Measurements from ENCODE around the gene KCNN2.

The KCNN2 gene

DNA sequence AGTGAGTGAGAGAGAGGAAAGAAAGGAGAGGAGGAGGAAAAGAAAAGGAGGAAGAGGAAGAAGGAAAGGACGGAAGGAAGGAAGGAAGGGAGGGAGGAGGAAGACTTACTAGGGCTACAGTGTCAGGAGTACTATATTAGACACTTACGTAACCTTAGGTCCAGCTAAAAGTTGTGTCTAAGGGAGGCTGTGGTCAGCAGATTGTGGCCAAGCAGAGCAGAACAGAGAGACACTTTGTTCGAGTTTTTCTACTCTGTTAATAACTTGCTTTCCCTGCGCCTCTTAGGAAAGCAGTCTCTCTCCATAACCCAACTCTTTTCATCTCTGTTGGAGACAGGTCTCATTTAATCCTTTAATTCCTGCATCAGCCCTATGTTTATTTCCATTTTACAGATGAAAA lies 138.9 kb downstream of the KCNN2 start:
- Mint-ChIP-seq H3K27ac (peak overlapping the region in 1 of 3 experiments; percentile 38), H3K9me3 (no peaks in the 10 kb centered on the region), H3K36me3 (ENCODE audit: low read depth) (no peaks in the 10 kb centered on the region), H3K27me3 (ENCODE audit: low read depth) (no peaks in the 10 kb centered on the region), H3K4me1 (no peaks in the 10 kb centered on the region), H3K4me3 (no peak overlapping the region)
- TF ChIP-seq, protein P1, sequence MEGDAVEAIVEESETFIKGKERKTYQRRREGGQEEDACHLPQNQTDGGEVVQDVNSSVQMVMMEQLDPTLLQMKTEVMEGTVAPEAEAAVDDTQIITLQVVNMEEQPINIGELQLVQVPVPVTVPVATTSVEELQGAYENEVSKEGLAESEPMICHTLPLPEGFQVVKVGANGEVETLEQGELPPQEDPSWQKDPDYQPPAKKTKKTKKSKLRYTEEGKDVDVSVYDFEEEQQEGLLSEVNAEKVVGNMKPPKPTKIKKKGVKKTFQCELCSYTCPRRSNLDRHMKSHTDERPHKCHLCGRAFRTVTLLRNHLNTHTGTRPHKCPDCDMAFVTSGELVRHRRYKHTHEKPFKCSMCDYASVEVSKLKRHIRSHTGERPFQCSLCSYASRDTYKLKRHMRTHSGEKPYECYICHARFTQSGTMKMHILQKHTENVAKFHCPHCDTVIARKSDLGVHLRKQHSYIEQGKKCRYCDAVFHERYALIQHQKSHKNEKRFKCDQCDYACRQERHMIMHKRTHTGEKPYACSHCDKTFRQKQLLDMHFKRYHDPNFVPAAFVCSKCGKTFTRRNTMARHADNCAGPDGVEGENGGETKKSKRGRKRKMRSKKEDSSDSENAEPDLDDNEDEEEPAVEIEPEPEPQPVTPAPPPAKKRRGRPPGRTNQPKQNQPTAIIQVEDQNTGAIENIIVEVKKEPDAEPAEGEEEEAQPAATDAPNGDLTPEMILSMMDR (IDR thresholded peaks at IDR 0.05; ENCODE audit: unreplicated experiment in 3 of 3) = no peak

DNA sequence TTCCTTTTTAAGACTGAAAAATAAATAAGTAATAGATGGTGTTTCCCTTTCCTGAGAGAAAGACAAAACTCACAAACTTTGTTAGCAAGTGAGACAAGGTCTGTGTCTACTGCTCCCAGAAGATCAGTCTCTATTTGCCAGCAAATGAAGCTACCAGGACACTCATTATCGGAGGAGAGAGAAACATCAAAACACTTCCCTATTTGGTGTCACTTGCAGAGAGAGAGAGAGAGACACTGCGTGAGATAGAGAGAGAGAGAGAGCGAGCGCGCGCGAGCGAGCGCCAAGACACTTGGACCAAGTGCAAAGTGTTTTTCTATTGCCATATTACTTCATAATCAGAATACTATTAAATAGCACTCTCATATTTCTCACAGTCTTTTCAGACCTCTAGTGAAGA lies 142.7 kb downstream of the KCNN2 start:
- H3K9me3 Mint-ChIP-seq = no peaks in the 10 kb centered on the region
- no peak overlapping the region for H3K4me3 Mint-ChIP-seq
- no peaks in the 10 kb centered on the region for H3K4me1 Mint-ChIP-seq
- H3K27ac Mint-ChIP-seq = no peak overlapping the region
- peaks cover 5% of the 10 kb centered on the region for H3K27me3 Mint-ChIP-seq (ENCODE audit: low read depth)
- TF ChIP-seq, protein P1 (IDR thresholded peaks at IDR 0.05; ENCODE audit: unreplicated experiment in 3 of 3) = no peak
- H3K36me3 Mint-ChIP-seq (ENCODE audit: low read depth) = no peaks in the 10 kb centered on the region

DNA sequence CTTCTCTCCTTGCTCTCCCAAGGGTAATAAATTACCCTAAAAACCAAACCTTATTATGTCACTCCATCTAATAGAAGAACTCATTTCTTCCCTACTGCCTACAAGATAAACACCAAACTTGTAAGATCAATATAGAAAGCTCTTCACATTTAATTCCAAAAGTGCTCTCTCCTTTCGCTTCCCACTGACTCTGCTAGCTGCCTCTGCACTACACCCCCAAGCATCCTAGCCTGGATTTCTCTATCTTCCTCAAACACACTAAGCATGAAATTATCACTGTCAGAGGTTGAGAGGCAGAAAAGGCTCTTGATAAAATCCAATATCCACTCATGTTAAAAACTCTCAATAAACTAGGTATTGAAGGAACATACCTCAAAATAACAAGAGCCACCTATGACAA lies 162.4 kb downstream of the KCNN2 start:
- Mint-ChIP-seq H3K36me3 (ENCODE audit: low read depth) (no peaks in the 10 kb centered on the region), H3K27me3 (ENCODE audit: low read depth) (no peaks in the 10 kb centered on the region), H3K9me3 (peaks cover 3% of the 10 kb centered on the region), H3K27ac (no peak overlapping the region), H3K4me1 (no peaks in the 10 kb centered on the region), H3K4me3 (no peak overlapping the region)
- TF ChIP-seq, protein P1 (IDR thresholded peaks at IDR 0.05; ENCODE audit: unreplicated experiment in 3 of 3) = no peak

DNA sequence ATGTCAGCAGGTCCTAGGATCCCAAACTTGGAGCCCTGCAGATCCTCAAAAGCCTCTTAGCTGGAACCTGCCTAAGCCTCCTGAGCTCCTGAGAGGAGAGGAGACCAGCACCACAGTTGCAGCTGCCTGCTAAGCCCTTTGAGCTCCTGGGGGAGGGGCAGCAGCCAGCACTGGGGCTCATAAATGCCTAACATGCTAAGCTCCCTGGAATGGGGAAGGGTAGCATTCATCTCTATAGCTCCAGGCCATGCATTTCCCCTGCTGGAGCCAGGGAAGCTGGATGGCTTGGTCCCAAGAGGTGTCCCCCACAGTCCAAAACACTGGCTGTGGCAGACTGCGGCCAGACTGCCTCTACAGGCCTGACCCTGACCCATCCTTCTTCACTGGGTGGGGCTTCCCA lies 182.7 kb downstream of the KCNN2 start:
- Mint-ChIP-seq H3K9me3 (peaks cover 21% of the 10 kb centered on the region), H3K27ac (no peak overlapping the region), H3K4me3 (no peak overlapping the region), H3K27me3 (ENCODE audit: low read depth) (no peaks in the 10 kb centered on the region), H3K4me1 (no peaks in the 10 kb centered on the region), H3K36me3 (ENCODE audit: low read depth) (no peaks in the 10 kb centered on the region)
- TF ChIP-seq, protein P1 (IDR thresholded peaks at IDR 0.05; ENCODE audit: unreplicated experiment in 3 of 3) = no peak

Data from nephron (organoid).